Eye (tissue), 1 donor: ENCODE results near the gene C16orf95.
"Not testable (repeated sequence)": the region's sequence is repeated elsewhere in the genome, so short reads cannot be mapped to it uniquely, and the experiment has no call there.

Experiments used
- DNase-seq: peaks from one replicate; pipeline ENCODE4 v3.0.0-alpha.2; 2015

C16orf95 gene

DNA sequence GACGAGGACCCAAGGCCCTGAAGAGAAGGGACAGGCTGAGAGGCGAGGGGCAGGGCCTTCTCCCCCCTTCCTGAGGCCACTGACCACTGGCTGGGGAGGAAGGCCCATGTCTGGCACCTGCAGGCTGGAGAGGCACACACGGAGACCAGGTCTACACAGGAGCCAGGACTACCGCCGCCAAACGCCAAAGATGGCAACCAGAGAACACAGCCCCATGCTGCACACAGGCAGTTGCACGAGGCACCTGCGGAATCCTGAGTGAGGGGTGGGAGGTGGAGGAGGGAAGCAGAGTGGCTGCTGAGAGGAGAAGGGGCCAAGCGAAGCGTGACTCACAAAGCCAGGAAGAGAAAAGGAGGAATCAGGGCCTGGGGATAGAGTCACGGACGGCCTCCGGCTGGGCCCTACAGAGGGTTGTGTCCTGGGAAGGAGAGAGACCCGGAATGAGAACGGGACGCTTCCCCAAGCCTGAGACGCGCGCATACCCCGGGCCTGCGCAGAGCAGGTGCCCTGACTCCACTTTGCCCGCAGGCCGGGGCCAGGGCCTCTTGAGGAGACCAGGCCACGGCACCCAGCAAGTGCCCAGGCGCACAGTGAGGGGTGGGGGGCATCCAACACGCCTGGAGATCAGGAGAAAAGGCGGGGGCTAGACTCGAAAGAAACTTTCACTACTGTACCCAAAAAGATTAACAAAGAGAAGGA, 28.7 kb upstream of the C16orf95 start:
- DNase-seq = peak; percentile 4

- peak; percentile 6 for DNase-seq
Measured at GRCh38 chr16:87344931-87345631, 27.9 kb upstream of the C16orf95 start.

DNA sequence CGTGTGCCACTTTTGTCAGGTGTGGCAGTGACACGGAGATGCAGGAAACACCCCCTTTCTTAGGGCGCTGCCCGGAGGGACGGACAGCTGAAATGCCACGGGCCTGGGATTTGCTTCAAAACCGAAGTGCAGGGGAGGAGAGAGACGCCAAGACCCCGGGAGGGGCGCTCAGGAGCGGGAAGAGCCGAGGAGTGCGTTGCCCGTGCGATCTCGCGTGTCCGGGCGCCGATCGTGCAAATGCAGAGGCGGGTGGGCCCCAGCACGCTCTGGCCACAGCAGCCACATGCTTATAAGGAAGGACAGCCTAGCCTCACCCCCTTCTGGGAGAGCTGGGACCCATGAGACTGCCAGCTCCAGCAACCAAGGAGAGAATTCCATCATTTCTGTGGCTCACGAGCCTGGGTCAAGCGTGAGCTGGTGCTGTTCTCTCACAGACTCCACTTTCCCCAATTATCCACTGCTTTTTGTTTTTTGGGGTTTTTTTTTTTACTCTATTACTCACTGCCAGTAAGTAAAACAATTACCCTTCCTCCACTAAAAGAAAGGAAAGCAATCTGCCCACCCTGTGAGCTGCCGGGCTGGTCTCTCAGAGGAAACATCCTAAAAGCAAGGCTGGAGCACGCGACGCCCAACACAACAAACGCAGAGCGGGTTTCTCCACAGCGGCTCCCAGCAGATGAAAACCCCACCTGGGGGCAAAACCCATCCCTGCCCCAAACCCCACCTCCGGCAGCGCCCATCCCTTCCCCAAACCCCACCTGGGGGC, 27.2 kb upstream of the C16orf95 start:
- DNase-seq = no peak

DNA sequence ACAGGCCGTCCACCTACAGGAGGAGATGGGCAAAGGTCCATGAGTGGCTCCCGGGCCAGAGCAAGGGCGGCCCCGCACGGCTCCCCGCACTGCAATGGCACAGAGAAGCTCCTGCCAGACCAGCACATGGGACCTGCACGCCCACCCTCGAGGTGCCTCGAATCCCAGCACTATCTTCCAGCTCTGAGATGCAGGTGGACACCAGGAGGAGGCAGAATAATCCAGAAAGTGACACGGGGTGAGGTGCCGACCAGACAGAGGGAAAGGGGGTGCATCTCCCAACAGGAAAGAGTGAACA, 26.5 kb upstream of the C16orf95 start:
- no peak for DNase-seq

GRCh38 chr16:87342978-87343752, 26.0 kb upstream of the C16orf95 start:
- DNase-seq = peak; percentile 54

- no peak for DNase-seq
Measured at GRCh38 chr16:87342504-87342903, 25.3 kb upstream of the C16orf95 start.

- no peak for DNase-seq
Measured at GRCh38 chr16:87340198-87340597, 23.0 kb upstream of the C16orf95 start.

- DNase-seq = not testable (repeated sequence)
Measured at GRCh38 chr16:87339724-87340105, 22.5 kb upstream of the C16orf95 start.

DNA sequence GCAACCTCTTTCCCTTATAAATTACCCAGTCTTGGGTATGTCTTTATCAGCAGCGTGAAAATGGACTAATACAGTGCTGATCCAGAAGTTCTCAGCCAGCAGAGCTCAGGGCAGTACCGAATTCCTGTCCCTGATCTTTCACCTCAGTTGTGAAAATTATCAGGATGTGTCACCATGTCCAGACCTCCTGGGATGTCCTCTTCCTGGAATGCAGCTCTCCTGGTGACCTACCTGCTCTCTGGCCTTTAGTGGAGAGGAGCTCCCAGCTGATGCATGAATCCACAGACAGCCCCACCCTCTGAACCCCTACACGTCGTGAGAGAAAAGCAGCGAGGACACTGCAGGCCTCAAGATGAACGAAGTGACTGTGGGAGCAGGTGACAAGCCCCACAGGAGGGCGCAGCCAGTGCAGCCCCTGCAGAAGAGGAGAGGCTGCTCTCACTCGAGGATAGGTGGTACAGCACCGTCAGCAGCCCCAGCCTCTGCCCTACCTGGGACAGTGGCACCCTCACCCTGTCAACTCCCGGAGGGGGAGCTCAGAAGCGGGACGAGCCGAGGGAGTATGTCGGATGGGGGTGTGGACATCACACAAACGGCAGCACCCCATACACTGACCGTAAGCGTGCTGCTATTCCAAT, 22.0 kb upstream of the C16orf95 start:
- DNase-seq = no peak

GRCh38 chr16:87338155-87338765, 21.1 kb upstream of the C16orf95 start:
- no peak for DNase-seq

GRCh38 chr16:87337262-87337771, 20.1 kb upstream of the C16orf95 start:
- DNase-seq = no peak

GRCh38 chr16:87336434-87337240, 19.4 kb upstream of the C16orf95 start:
- DNase-seq = no peak

DNA sequence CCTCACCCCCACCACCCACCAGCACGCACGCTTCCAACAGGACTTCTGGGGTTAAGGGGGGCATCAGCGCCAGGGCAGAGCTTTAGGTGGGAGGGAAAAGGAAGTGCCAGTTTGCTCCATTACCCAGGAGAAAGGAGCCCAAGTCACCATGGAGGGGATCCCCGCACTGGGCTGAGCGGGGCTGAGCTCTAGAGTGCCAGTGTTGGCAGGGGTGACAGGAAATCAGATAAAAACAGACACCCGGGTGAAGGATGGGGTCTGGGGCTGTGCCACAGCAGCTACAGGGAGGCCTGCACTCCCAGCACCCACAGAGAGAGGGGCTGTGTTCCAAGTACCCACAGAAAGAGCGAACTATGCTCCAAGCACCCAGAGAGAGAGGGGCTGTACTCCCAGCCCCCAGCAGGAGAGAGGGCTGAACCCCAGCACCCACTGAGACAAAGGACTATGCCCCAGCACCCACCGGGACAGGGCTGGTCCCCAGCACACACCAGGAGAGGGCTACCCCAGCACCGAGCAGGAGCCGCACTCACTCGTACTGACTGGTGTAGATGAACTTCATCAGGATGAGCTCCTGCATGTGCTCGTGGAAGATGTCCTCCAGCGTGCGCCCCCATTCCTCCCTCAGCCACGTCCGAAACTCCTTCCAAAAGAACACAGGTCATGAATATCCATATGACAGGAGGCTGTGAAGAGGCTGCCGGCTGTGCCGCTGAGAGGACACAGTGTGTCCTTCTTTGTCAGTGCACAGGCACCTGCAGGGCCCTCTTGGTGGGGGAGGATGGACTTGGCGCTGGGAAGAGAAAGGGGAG, 18.6 kb upstream of the C16orf95 start:
- no peak for DNase-seq

GRCh38 chr16:87334651-87335624, 17.7 kb upstream of the C16orf95 start:
- no peak for DNase-seq

- DNase-seq = no peak
Measured at GRCh38 chr16:87333581-87334331, 16.6 kb upstream of the C16orf95 start.

DNA sequence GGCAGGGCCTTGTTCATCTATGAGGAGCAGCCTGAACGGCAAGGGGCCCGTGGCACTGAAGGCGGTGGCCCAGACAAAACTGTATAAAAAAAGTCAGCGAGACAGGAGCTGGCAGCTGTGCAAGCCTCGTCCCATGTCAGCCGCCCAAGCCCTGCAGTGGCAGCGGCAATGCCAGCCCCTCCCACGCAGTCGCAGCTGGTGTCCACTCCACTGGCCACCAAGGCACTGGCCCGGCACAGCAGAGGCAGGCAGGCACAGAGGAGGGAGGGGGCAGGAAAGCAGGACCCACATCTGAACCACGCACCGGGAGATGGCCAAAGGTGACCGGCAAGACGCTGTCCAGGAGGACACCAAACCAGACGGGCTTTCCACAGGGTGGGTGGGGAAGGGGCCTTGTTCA, 15.9 kb upstream of the C16orf95 start:
- DNase-seq = no peak

DNA sequence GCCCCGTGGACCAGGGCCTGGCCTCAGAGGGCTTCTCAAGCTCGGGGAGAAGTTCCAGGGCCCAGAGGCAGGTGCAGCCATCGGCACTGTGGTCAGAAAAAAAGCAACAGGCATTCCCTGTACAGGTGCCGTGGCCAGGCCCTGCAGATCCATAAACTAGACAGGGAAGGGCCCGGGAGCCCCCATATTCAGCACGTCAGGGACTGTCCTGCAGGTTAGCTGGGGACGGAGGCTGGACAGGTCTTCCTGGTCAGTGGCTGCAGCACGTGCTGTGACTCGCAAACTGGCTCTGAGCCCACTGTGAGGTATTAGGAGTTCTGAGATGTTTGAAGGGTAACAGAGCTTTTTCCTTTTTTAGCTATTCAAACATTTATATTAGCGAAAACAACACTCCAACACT, 15.0 kb upstream of the C16orf95 start:
- no peak for DNase-seq

- DNase-seq = no peak
Measured at GRCh38 chr16:87331241-87331801, 14.1 kb upstream of the C16orf95 start.
